CD4-positive, alpha-beta T cell (primary cell): ENCODE measurements around the gene SCGB3A2. TPM values are rescaled to one million over a fixed set of nuclear protein-coding genes. Genes with fewer than 3 reads are reported as not detected.

ENCODE experiments used
- ATAC-seq: fragments of 200-7000 bp; cut with Tn5 transposase; one replicate; pipeline ENCODE4 v1.10.0; 2022; ENCODE audit warnings: mild to moderate bottlenecking; ENCODE audit not compliant: poor library complexity
- CTCF ChIA-PET: fragments of 350-600 bp; sonication (Branson Sonifier 250); formaldehyde crosslinking; loops from one replicate; lab custom pipeline; 2021; ENCODE audit warnings: antibody characterized with exemption, inconsistent platforms; lab: Charles Lee
- POLR2A ChIA-PET: fragments of 350-600 bp; sonication (Branson Sonifier 250); formaldehyde crosslinking; loops from one replicate; lab custom pipeline; 2021; ENCODE audit warnings: antibody characterized with exemption, inconsistent platforms; lab: Charles Lee
- DNase-seq, 14 experiments: peaks; one replicate each; pipeline ENCODE4 v3.0.0-alpha.2; 2013 to 2020; ENCODE audit warnings: mixed read lengths in 2 of 14
- H3K27ac ChIP-seq, 2 donors: one replicate each; pipeline versions ENCODE4 v1.5.1 to v1.7.0; 2013; ENCODE audit warnings: low read length in 2 of 2, low read depth in 1 of 2, mild to moderate bottlenecking in 1 of 2
- H3K27me3 ChIP-seq, 2 experiments: 1 replicate in 1 of 2; 2 replicates in 1 of 2; pipeline versions ENCODE4 v1.6.1 to v1.7.0; 2013; ENCODE audit warnings: low read length in 2 of 2, control low read depth in 1 of 2, mild to moderate bottlenecking in 1 of 2, moderate library complexity in 1 of 2; ENCODE audit not compliant: insufficient read depth in 2 of 2, control insufficient read depth in 1 of 2
- H3K36me3 ChIP-seq: one replicate; pipeline ENCODE4 v1.6.1; 2013; ENCODE audit warnings: low read length, control low read depth; ENCODE audit not compliant: insufficient read depth
- H3K4me1 ChIP-seq: one replicate; pipeline ENCODE4 v1.6.1; 2013; ENCODE audit warnings: low read length, control low read depth; ENCODE audit not compliant: insufficient read depth
- H3K4me3 ChIP-seq: one replicate; pipeline ENCODE4 v1.5.1; 2013; ENCODE audit warnings: mild to moderate bottlenecking, low read length, moderate library complexity
- H3K9me3 ChIP-seq, 2 experiments: 1 replicate in 1 of 2; 2 replicates in 1 of 2; pipeline versions ENCODE4 v1.6.1 to v1.7.0; 2013; ENCODE audit warnings: low read length in 2 of 2, mild to moderate bottlenecking in 2 of 2, control low read depth in 1 of 2, moderate library complexity in 1 of 2; ENCODE audit not compliant: control insufficient read depth in 1 of 2, insufficient read depth in 1 of 2
- H3K27ac Mint-ChIP-seq: one replicate; pipeline ENCODE4 v1.8.0; 2020; ENCODE audit warnings: mixed read lengths
- H3K27me3 Mint-ChIP-seq: one replicate; pipeline ENCODE4 v1.8.0; 2021; ENCODE audit warnings: mixed read lengths
- H3K36me3 Mint-ChIP-seq: one replicate; pipeline ENCODE4 v1.8.0; 2021; ENCODE audit warnings: low read depth, mixed read lengths
- H3K4me1 Mint-ChIP-seq: one replicate; pipeline ENCODE4 v1.8.0; 2021; ENCODE audit warnings: low read depth, mixed read lengths
- H3K4me3 Mint-ChIP-seq: one replicate; pipeline ENCODE4 v1.8.0; 2020; ENCODE audit warnings: mild to moderate bottlenecking, mixed read lengths
- H3K9me3 Mint-ChIP-seq: one replicate; pipeline ENCODE4 v1.8.0; 2020; ENCODE audit warnings: mixed read lengths
- CTCF ChIP-seq: fragments of 200-600 bp; IDR thresholded peaks from one replicate; pipeline ENCODE4 v1.8.0; 2022; ENCODE audit warnings: antibody characterized with exemption, mild to moderate bottlenecking
- intact Hi-C, 2 experiments: fragments of 100-400 bp; cut with DNase I in 1 of 2; cut with micrococcal nuclease in 1 of 2; formaldehyde crosslinking; loops; one replicate each; pipeline versions ENCODE4 v1.15.1 to v1.9.0; 2023 to 2025; cut with DNase I, micrococcal nuclease
- total RNA-seq, 174 experiments: library from RNA in 2 of 174; stranded (reverse) in 2 of 174; gene quantifications; one replicate each; pipeline ENCODE4 v1.2.3 and lab custom pipeline; 2021 to 2026

The SCGB3A2 gene
- total RNA-seq, 2 experiments from 2014 or later: not detected

GRCh38 chr5:147893820-147894219 lies 15.3 kb downstream of the SCGB3A2 start:
- Histone ChIP-seq H3K27me3 (no peaks in the 10 kb centered on the region), H3K36me3 (no peaks in the 10 kb centered on the region), H3K4me1 (no peaks in the 10 kb centered on the region), H3K4me3 (no peak overlapping the region), H3K9me3 (no peaks in the 10 kb centered on the region), H3K27ac (no peak overlapping the region)
- TF ChIP-seq CTCF: no peak
- CTCF ChIA-PET: no interaction called here
- intact Hi-C loops: no loop called here
- H3K9me3 Mint-ChIP-seq: no peaks in the 10 kb centered on the region
- no peak overlapping the region for H3K4me3 Mint-ChIP-seq
- H3K36me3 Mint-ChIP-seq: no peaks in the 10 kb centered on the region
- H3K4me1 Mint-ChIP-seq: no peaks in the 10 kb centered on the region
- DNase-seq (no peak), ATAC-seq (no peak)
- H3K27me3 Mint-ChIP-seq: peaks cover 20% of the 10 kb centered on the region
- POLR2A ChIA-PET: no interaction called here
- H3K27ac Mint-ChIP-seq: no peak overlapping the region

GRCh38 chr5:147895864-147896263 lies 17.4 kb downstream of the SCGB3A2 start:
- ATAC-seq: no peak
- Histone ChIP-seq H3K4me1 (no peaks in the 10 kb centered on the region), H3K4me3 (no peak overlapping the region), H3K9me3 (no peaks in the 10 kb centered on the region), H3K27ac (no peak overlapping the region), H3K27me3 (no peaks in the 10 kb centered on the region), H3K36me3 (no peaks in the 10 kb centered on the region)
- Mint-ChIP-seq H3K4me3 (no peak overlapping the region), H3K36me3 (no peaks in the 10 kb centered on the region), H3K27ac (no peak overlapping the region), H3K9me3 (no peaks in the 10 kb centered on the region), H3K27me3 (peaks cover 20% of the 10 kb centered on the region), H3K4me1 (no peaks in the 10 kb centered on the region)
- intact Hi-C loops: no loop called here
- no peak for DNase-seq
- CTCF ChIA-PET: no interaction called here
- POLR2A ChIA-PET: no interaction called here
- TF ChIP-seq CTCF: no peak

DNA sequence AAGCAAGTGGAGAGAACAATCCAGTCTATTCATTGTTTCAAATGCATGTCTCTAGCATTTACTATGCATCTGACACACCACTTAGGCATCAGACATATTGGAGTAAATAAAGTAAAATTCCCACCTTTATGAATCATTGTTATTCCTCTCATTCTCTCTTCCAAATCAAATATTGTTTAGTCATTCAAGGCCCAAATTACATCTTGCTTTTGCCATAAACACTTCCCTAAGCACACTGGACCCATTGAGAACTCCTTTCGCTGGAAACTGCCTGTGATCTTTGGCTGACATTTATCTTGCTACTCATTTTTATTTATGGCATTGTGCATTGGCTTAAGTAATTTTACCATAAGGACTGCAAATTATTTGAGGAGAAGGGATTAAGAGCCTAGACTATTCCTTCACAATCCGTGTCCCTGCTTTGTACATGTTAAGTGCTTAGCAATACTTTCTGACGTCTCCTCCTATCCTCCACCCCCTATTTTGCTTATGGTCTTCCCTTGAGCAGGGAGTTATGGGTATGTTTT lies 20.4 kb downstream of the SCGB3A2 start:
- Mint-ChIP-seq H3K27ac (no peak overlapping the region), H3K4me3 (no peak overlapping the region), H3K9me3 (no peaks in the 10 kb centered on the region), H3K27me3 (peaks cover 14% of the 10 kb centered on the region), H3K36me3 (no peaks in the 10 kb centered on the region), H3K4me1 (no peaks in the 10 kb centered on the region)
- ATAC-seq (no peak), DNase-seq (no peak)
- Histone ChIP-seq H3K4me1 (no peaks in the 10 kb centered on the region), H3K27me3 (no peaks in the 10 kb centered on the region), H3K36me3 (no peaks in the 10 kb centered on the region), H3K27ac (no peak overlapping the region), H3K4me3 (no peak overlapping the region), H3K9me3 (no peaks in the 10 kb centered on the region)
- POLR2A ChIA-PET: no interaction called here
- intact Hi-C loops: no loop called here
- CTCF ChIA-PET: no interaction called here
- no peak for TF ChIP-seq CTCF
